Measurements from ENCODE around the gene MPO.

GRCh38 chr17:58284613-58285421 is 4.1 kb upstream of the MPO start:
- TF ChIP-seq CTCF (IDR thresholded peaks at IDR 0.05) (no peak), EZH2 (IDR thresholded peaks at IDR 0.05; ENCODE audit: borderline replicate concordance, insufficient read depth, low read depth, low read length, poor library complexity, severe bottlenecking) (no peak)
